Measurements from ENCODE around the gene SIGLEC10.
A peak's percentile ranks its signal among the peaks of the same experiment; 100 is the strongest.

The SIGLEC10 gene

DNA sequence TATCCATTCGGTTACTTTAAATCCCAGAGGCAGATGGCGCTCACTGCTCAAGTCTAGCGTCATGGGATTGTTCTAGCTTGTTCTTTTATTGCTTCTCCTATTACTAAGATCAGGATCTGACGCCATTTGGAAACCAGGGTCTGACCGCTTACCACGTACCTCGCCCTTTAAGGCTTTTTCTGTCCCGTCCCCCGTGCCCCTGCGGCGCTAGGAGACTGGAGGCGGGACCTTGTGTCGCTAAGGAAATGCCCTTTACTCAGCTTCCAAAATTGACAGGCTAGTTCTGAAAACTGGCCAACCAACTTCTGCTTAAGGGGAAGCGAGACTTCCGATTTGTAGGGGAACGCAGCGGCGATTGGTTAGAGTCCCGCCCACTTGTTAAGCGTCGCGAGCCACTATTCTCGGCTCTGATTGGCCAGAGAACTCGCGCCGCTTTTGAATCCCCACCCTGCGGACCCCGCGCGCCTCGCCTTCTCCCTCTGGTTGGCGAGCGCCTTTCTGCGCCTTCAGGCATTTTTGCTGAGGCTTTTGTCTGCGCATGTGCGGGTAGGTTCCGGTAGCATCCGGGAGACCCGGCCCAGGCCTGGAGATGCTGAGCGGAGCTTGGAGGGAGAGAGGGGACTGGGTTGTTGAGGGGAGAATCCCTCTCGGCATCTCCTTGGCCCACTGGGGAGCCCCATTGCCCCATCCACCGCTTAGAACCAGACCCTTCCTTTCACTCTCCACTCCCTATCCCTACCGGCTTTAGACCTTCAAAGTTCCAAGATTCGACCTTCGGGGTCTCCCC lies 23.2 kb downstream of the SIGLEC10 start:
- DNase-seq = peak; percentile 68

GRCh38 chr19:51392701-51393100 lies 24.7 kb downstream of the SIGLEC10 start:
- DNase-seq = no peak

DNA sequence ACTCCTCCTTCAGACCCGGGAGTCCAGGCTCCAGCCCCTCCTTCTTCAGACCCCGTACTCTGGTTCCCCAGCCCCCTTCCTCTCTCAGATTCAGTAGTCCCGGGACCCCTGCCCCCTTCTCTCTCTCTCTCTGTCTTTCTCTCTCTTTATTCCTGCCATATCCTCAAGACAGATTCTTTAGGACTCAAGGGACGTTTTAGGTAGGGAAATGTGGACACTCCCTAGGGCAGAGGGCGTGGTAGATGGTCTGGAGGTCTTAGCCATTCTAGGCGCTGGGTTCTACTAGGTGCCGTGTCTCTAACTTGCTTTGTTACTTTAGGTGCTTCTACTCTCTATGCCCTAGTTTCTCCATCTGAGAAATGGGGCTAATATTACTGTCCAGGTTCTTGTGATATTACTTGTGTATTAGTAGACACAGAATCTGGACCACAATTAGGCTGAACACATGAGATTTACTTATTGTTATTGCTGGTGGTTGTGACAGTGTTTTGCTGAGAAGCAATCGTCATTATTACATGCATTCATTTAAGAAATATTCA lies 26.3 kb downstream of the SIGLEC10 start:
- no peak for DNase-seq

GRCh38 chr19:51389143-51389542 lies 28.3 kb downstream of the SIGLEC10 start:
- no peak for DNase-seq

- DNase-seq = no peak
Observed at GRCh38 chr19:51387924-51388389, 29.5 kb downstream of the SIGLEC10 start, which contains the start of gene LIM2. TSS of gene LIM2 (minus strand) at chr19:51387974. CDS start at chr19:51387443, 531 bp downstream.

GRCh38 chr19:51386882-51387520 lies 30.4 kb downstream of the SIGLEC10 start:
- no peak for DNase-seq

DNA sequence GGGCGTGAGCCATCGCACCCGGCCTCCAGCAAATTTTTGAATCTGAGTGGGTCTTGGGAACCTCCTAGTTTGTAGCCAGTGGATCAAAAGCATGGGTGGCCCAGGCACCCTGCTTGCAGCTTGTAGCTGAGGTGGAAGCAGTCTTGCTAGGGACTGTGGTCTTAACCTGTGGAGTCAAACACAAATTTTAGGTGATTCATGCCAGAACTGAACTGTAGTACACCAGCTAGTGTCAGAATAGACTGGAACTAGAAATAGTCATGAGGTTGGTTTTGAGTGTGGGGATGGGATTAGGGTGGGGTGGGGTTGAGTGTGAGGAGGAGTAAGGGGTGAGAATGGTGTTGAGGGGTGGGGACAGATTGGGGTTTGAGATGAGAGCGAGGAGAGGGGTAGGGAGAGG lies 35.4 kb downstream of the SIGLEC10 start:
- no peak for DNase-seq

DNA sequence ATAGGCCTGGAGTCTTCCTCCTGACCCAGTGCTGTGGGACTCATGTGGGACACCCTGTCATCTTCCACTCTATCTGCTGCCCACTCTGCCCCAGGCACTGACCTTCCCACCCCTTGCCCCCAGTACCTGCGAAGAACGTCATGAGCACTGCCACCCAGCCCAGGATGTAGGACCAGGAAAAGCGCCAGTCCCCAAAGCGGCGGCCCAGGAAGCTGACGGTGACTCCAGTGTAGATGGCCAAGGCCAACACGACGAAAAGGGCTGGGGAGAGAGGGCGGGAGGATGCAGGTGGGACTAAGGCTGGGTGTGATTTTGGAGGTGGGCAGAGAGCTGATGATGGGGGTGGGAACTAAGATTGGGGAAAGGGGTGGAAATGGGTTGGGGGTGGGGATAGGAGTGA lies 37.1 kb downstream of the SIGLEC10 start:
- DNase-seq = no peak

GRCh38 chr19:51377422-51377821 lies 40.0 kb downstream of the SIGLEC10 start:
- DNase-seq = no peak

DNA sequence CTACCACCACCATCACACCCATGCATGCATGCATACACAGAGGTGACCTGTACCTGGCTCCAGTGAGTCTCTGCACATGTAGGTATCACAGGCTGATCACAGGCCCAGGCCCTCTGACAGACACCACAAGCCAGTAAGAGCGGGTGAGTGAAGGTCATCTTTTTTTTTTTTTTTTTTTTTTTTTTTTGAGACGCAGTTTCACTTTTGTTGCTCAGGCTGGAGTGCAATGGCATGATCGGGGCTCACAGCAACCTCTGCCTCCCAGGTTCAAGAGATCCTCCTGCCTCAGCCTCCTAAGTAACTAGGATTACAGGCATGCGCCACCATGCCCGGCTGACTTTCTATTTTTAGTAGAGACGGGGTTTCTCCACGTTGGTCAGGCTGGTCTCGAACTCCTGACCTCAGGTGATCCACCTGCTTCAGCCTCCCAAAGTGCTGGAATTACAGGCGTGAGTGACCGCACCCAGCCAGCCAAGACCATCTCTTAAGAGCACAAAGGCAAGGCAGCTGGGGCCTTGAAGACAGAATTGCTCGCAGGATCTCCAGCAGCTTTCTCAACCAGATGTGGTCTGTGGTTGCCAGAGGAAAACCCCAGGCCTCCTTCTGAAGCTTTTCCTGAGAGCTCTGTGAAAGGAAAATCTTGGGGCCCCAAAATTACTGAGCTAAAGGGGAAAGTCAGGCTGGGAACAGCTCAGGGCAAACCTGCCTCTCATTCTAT lies 41.8 kb downstream of the SIGLEC10 start:
- no peak for DNase-seq

DNA sequence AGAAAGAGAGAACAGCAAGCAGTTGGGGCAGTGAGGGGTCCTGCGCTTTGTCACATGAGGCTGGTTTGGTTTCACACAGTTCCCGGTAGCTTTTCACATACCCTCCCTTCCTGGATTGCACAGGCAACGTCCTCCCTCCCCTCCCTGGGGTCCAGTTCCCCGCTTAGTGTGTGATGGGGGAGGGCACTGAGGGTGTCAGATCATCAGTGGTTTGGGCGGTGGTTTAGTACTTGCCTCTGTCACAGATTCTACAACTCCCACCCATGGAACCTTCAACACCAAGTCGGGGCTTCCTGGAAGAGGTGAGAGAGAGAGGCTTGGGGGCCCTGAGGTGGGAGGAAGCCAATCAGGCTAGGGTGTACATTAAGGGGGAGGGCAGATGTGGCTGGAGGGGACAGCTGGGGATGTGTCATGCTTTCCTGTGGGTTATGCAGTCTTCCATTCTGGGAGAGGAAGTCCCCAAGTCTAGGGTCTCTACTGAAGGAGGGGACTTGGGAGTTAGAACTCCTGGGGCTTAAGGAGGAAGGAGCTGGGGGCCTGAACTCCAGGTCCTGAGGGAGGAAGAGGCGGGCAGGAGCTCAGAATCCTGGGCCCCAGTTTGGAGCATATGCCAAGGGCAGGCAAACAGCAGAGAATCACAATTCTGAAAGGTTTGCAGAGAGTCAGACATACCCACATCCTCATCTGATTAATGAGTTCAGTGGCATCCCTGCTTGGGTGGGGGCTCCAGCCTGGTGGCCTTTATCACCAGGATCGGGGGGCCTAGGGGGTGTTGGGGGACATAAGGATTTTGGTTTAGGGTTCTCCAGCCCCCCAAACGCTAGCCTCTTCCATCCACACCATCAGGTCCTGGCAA lies 44.6 kb downstream of the SIGLEC10 start, which contains the start of gene NKG7:
NKG7 (minus strand) TSS at position 6 of the 856 bp plus-strand sequence. CDS start 119 bp downstream, outside the sequence.
- DNase-seq = no peak

GRCh38 chr19:51372021-51372648 lies 45.3 kb downstream of the SIGLEC10 start:
- DNase-seq = no peak

- no peak for DNase-seq
Observed at GRCh38 chr19:51371186-51371690, 46.2 kb downstream of the SIGLEC10 start.

GRCh38 chr19:51370230-51370629 lies 47.2 kb downstream of the SIGLEC10 start:
- DNase-seq = no peak

DNA sequence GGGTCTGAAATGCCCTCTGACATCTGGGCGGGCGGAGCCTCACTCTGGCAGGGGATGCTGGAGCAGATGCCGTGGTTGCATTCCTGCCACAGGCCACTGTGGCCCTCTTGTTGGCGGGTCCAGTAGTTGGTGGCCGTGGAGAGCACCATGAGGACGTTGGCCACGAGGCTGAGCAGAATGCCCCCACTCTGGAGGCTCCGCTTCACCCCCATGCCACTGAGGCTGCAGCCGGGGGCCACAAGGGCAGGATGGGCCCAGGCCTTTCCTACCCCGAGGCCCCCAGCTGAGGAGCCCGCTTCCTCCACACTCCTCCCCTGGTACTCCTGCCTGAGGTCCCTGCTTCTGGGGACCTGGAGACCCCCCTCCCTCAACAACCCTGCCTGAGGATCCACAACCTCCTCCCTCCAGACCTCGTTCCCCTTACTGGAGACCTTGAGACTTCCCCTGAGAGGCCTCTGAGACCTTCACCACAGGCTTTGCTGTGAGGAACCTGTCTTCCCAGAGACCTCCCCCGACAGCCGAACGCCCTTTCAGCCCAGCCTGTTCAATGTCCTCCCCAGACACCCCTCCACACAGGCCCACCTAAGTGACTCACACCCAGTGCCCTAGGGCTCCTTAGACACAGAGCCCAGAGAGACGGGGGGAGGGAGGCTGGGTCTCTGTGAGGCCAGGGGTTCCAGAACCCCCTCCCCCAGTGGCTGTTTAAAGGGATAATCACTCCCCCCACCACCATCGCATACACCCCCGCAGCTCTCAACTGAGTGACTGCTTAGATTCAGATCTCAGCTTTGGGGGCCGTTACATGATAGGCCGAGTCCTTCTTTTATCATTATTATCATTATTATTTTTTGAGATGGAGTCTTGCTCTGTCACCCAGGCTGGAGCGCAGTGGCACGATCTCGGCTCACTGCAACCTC lies 48.8 kb downstream of the SIGLEC10 start, which contains the start of gene CLDND2:
CLDND2 (minus strand) TSS at position 638 of the 917 bp plus-strand sequence; CDS start at position 212, 426 bp downstream.
- no peak for DNase-seq

- DNase-seq = peak; percentile 79
Observed at GRCh38 chr19:51367565-51368365, 49.7 kb downstream of the SIGLEC10 start.

DNA sequence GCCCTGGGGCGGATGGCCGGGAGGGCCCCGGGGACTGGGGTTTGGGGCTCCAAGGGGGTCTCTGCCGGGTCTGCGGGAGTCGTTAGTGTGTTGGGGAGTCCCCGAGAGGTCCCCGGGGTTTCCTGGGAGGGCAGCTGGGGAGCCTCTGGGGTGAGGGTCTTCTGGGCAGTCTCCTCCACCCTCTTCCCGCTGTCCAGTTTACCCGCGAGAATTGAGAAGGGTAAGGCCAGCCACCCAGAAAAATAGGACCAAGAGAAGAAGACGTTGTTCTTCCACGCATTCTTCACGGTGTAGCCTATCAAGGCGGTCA lies 50.2 kb downstream of the SIGLEC10 start:
- DNase-seq = no peak

- peak; percentile 73 for DNase-seq
Observed at GRCh38 chr19:51366389-51367254, 50.8 kb downstream of the SIGLEC10 start.
